ENCODE measurements around the gene DOK5.

The DOK5 gene

DNA sequence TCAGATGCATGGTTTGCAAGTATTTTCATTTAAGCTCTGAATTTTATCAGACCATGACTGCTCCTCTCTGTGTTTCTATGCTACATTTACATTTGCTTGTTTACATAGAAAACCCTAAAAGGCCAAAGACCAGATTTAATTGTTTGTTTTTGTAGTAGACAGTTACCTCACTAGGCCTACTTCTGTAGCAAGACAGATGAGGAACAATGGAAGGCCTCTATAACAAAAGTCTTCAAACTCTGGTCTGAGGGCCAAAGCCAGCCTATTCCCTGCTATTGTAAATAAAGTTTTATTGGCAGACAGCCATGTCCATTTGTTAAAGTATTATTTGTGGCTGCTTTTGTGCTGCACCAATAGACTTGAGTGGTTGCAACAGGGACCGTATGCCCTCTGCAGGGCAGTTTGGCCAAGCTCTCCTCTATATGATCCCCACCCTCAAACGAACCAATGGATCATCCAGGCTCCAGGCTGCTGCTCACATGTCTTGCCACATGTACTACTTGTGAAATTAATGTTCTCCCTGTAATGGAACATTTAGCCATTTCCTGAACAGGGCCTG lies 182.0 kb downstream of the DOK5 start:
- TF ChIP-seq, protein P1, sequence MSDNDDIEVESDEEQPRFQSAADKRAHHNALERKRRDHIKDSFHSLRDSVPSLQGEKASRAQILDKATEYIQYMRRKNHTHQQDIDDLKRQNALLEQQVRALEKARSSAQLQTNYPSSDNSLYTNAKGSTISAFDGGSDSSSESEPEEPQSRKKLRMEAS (IDR thresholded peaks at IDR 0.05; ENCODE audit: low read depth, low read length): no peak
- no peak for TF ChIP-seq MYC (IDR thresholded peaks at IDR 0.05; ENCODE audit: low read depth, low read length)
- no peak for TF ChIP-seq POLR2A (IDR thresholded peaks at IDR 0.05; ENCODE audit: extremely low read depth, insufficient read length)
- TF ChIP-seq, protein P2, sequence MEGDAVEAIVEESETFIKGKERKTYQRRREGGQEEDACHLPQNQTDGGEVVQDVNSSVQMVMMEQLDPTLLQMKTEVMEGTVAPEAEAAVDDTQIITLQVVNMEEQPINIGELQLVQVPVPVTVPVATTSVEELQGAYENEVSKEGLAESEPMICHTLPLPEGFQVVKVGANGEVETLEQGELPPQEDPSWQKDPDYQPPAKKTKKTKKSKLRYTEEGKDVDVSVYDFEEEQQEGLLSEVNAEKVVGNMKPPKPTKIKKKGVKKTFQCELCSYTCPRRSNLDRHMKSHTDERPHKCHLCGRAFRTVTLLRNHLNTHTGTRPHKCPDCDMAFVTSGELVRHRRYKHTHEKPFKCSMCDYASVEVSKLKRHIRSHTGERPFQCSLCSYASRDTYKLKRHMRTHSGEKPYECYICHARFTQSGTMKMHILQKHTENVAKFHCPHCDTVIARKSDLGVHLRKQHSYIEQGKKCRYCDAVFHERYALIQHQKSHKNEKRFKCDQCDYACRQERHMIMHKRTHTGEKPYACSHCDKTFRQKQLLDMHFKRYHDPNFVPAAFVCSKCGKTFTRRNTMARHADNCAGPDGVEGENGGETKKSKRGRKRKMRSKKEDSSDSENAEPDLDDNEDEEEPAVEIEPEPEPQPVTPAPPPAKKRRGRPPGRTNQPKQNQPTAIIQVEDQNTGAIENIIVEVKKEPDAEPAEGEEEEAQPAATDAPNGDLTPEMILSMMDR (IDR thresholded peaks at IDR 0.05; ENCODE audit: low read depth, low read length): no peak
- H3K4me3 ChIP-seq (ENCODE audit: low read depth, low read length): no peak overlapping the region
- no peak for DNase-seq (ENCODE audit: low read depth)

DNA sequence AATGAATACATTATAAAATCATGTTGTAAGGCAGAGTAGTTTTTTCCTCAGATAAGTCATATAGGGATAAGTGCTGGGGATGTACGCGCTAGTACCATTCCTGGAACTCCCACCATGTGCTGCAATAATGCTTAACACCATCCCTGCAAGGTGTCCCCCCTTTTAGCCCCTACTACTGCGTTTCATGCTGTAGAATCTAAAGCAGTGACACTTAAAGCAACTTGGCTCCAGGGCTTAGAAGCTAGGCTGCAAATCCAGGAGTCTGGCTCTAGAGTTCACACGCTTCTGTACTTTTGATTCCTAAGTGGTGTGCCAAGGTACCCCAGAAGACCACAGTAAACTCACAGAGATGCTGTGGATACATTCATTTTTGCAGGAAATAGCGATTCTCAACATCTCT lies 183.1 kb downstream of the DOK5 start:
- no peak for DNase-seq (ENCODE audit: low read depth)
- TF ChIP-seq, protein P2 (IDR thresholded peaks at IDR 0.05; ENCODE audit: low read depth, low read length): no peak
- TF ChIP-seq POLR2A (IDR thresholded peaks at IDR 0.05; ENCODE audit: extremely low read depth, insufficient read length) (no peak), MYC (IDR thresholded peaks at IDR 0.05; ENCODE audit: low read depth, low read length) (no peak)
- TF ChIP-seq, protein P1 (IDR thresholded peaks at IDR 0.05; ENCODE audit: low read depth, low read length): no peak
- no peak overlapping the region for H3K4me3 ChIP-seq (ENCODE audit: low read depth, low read length)

DNA sequence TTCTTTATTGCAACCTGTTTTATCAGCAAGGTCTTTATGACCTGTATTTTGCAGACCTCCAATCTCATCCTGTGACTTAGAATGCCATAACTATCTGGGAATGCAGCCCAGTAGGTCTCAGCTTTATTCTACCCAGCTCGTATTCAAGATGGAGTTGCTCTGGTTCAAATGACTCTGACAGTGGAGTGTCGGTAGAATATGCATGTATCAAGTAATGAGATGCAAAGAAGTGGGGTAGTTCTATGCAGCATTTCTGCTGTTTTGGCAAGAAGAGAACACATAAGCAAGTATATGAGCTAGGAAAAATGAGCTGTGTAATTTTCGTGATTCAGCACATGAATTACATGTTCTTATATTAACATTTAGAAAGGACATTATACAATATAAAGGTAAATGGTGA lies 185.9 kb downstream of the DOK5 start:
- no peak for TF ChIP-seq MYC (IDR thresholded peaks at IDR 0.05; ENCODE audit: low read depth, low read length)
- TF ChIP-seq, protein P1 (IDR thresholded peaks at IDR 0.05; ENCODE audit: low read depth, low read length): no peak
- TF ChIP-seq POLR2A (IDR thresholded peaks at IDR 0.05; ENCODE audit: extremely low read depth, insufficient read length): no peak
- TF ChIP-seq, protein P2 (IDR thresholded peaks at IDR 0.05; ENCODE audit: low read depth, low read length): no peak
- no peak overlapping the region for H3K4me3 ChIP-seq (ENCODE audit: low read depth, low read length)
- no peak for DNase-seq (ENCODE audit: low read depth)

DNA sequence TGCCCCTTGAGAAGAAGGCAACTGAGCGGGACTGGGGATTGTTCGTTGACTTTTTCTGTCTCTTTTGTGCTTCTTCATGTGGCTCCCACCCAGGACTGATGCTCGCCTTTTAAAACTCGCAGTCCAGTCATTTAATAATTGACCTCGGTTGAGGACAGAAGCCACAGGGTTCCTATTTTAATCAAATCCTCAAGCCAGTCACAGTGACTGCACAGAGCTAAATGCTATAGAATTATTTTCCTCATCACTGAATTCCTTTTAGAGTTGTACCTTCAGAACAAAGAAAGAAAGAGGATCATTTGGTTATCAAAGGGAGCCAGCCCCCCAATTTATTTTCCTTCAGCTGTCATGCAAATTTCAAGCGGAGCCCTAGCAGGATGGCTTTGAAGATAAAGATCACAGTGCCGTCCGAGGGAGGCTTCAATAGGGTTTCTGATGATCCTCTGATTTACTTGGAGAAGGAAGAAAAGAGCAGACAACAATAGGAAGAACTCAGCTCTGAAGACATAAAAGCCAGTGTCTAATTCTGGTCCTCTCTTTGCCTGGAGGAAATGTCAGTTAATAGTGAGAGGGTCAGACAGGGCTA lies 186.6 kb downstream of the DOK5 start:
- TF ChIP-seq, protein P2 (IDR thresholded peaks at IDR 0.05; ENCODE audit: low read depth, low read length): no peak
- TF ChIP-seq, protein P1 (IDR thresholded peaks at IDR 0.05; ENCODE audit: low read depth, low read length): no peak
- no peak for TF ChIP-seq MYC (IDR thresholded peaks at IDR 0.05; ENCODE audit: low read depth, low read length)
- no peak for TF ChIP-seq POLR2A (IDR thresholded peaks at IDR 0.05; ENCODE audit: extremely low read depth, insufficient read length)
- no peak for DNase-seq (ENCODE audit: low read depth)
- no peak overlapping the region for H3K4me3 ChIP-seq (ENCODE audit: low read depth, low read length)

DNA sequence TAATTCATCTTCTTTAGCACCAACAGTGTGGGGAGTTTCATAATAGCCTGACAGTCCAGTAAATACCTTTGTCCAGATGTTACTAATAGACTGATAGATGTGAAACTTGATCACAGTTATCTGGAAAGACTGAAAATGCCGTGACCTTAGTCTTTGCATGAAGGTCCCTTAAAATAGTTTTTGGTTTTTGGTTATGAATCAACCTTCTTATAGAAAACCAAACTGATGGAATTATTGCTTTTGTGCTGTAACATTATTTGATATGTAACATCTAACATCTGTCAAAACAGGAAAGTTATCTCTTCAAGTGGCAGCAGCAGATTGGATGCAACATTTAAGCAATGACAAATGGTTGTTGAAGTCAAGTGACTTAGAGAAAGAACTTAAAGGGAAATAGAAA lies 190.4 kb downstream of the DOK5 start:
- TF ChIP-seq, protein P1 (IDR thresholded peaks at IDR 0.05; ENCODE audit: low read depth, low read length): no peak
- TF ChIP-seq MYC (IDR thresholded peaks at IDR 0.05; ENCODE audit: low read depth, low read length) (no peak), POLR2A (IDR thresholded peaks at IDR 0.05; ENCODE audit: extremely low read depth, insufficient read length) (no peak)
- TF ChIP-seq, protein P2 (IDR thresholded peaks at IDR 0.05; ENCODE audit: low read depth, low read length): no peak
- DNase-seq (ENCODE audit: low read depth): no peak
- H3K4me3 ChIP-seq (ENCODE audit: low read depth, low read length): no peak overlapping the region

All from NB4 (cell line).